ENCODE measurements around the gene OPCML.

The OPCML gene

GRCh38 chr11:132535830-132536229 is 996.5 kb downstream of the OPCML start:
- no peak for DNase-seq (ENCODE audit: low spot score)
- no peak for TF ChIP-seq CTCF (IDR thresholded peaks at IDR 0.05; ENCODE audit: extremely low read depth, missing control alignments)

GRCh38 chr11:132531921-132532320 is 1000.4 kb downstream of the OPCML start:
- no peak for TF ChIP-seq CTCF (IDR thresholded peaks at IDR 0.05; ENCODE audit: extremely low read depth, missing control alignments)
- DNase-seq (ENCODE audit: low spot score): no peak

- DNase-seq (ENCODE audit: low spot score): no peak
- no peak for TF ChIP-seq CTCF (IDR thresholded peaks at IDR 0.05; ENCODE audit: extremely low read depth, missing control alignments)
These were observed 1004.1 kb downstream of the OPCML start for GRCh38 chr11:132528181-132528580.

- TF ChIP-seq CTCF (IDR thresholded peaks at IDR 0.05; ENCODE audit: extremely low read depth, missing control alignments): no peak
- DNase-seq (ENCODE audit: low spot score): no peak
These were observed 1008.4 kb downstream of the OPCML start for GRCh38 chr11:132523929-132524328.

GRCh38 chr11:132520199-132520598 is 1012.1 kb downstream of the OPCML start:
- TF ChIP-seq CTCF (IDR thresholded peaks at IDR 0.05; ENCODE audit: extremely low read depth, missing control alignments): no peak
- no peak for DNase-seq (ENCODE audit: low spot score)

- DNase-seq (ENCODE audit: low spot score): no peak
- no peak for TF ChIP-seq CTCF (IDR thresholded peaks at IDR 0.05; ENCODE audit: extremely low read depth, missing control alignments)
These were observed 1013.0 kb downstream of the OPCML start for GRCh38 chr11:132519241-132519815.

- TF ChIP-seq CTCF (IDR thresholded peaks at IDR 0.05; ENCODE audit: extremely low read depth, missing control alignments): no peak
- DNase-seq (ENCODE audit: low spot score): no peak
These were observed 1027.7 kb downstream of the OPCML start for GRCh38 chr11:132504501-132505041.
